Stimulated activated CD4-positive, alpha-beta T cell treated with anti-CD3 and anti-CD28 coated beads, Interleukin-1b, Interleukin-23, amount 100 ng/mL, for 1 hour (primary cell): ENCODE data around the gene BYSL.
A peak's percentile ranks its signal among the peaks of the same experiment; 100 is the strongest.

Experiments
- DNase-seq, 2 donors: peaks; one replicate each; pipeline ENCODE4 v3.0.0-alpha.2; 2020; ENCODE audit warnings: low read depth in 2 of 2

The BYSL gene

DNA sequence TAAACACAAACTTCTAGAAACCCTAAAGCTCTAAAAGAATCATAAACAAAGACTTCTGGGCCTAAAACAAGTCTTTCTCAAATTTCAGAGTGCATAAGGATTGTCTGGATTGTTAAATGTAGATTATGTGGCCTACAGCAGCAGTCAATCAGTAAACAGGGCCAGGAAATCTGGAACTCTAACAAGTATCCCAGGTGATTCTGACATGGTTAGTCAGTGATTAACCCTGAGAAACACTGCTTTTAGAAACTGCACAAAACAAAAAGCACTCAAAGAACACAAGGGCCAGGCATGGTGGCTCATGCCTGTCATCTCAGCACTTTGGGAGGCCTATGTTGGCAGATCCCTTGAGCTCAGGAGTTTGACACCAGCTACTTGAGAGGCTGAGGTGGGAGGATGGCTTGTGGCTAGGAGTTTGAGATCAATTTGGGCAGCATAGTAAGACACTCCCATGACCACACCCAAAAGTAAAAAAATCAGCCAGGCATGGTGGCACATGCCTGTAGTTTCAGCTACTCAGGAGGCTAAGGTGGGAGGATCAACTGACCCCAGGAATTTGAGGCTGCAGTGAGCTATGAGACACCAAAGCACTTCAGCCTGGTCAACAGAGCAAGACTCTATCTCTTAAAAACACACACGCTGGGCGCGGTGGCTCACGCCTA is 6.3 kb upstream of the BYSL start:
- DNase-seq = no peak

- DNase-seq = no peak
Measured at GRCh38 chr6:41917528-41917927, 3.8 kb upstream of the BYSL start.

DNA sequence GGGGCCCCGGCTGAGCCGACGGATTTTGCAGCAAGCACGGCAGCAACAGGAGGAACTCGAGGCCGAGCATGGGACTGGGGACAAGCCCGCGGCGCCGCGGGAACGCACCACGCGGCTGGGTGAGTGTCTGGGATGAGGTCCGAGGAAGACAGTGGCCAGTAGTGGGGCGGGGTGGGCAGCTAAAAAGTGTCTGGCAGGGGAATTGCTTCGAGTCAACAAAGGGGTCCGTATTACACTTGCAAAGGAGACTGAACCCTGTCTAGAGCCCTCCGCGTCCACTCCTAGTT is 356 bp downstream of the BYSL start:
- no peak for DNase-seq

- no peak for DNase-seq
Measured at GRCh38 chr6:41922154-41922553, 855 bp downstream of the BYSL start.

DNA sequence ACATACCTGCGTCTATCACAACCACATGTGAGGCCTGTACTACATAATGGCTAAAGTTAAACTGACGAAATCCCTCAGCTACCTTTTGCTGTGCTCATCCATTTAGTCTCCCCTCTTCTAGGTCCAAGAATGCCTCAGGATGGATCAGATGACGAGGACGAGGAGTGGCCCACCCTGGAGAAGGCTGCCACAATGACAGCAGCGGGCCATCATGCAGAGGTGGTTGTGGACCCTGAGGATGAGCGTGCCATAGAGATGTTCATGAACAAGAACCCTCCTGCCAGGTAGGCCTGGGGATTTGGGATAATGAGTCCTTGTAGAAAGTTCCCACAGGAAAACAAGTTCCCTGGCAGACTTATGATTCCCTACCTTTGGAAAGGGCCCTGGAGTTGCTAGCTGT is 6.0 kb downstream of the BYSL start:
- no peak for DNase-seq

- DNase-seq = no peak
Measured at GRCh38 chr6:41929924-41930323, 8.6 kb downstream of the BYSL start.

DNA sequence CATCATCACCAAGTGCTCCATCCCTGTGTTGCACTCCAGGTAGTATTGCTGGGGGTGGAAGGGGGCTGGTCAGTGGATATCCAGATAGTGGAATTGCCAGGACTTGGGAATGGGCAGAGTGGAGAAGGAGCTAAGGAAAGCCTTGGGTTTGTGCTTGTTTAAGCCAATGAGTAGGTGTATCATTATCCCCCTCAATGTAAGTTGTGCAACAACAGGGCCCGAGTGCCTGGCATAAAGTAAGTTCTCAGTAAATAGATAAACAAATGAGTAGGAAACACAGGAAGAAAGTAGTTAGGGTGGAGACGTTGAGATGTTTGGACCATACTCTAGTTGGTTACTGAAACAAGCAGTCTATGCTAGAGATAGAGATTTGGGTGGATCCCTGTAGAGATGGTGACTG is 10.5 kb downstream of the BYSL start:
- DNase-seq = no peak

DNA sequence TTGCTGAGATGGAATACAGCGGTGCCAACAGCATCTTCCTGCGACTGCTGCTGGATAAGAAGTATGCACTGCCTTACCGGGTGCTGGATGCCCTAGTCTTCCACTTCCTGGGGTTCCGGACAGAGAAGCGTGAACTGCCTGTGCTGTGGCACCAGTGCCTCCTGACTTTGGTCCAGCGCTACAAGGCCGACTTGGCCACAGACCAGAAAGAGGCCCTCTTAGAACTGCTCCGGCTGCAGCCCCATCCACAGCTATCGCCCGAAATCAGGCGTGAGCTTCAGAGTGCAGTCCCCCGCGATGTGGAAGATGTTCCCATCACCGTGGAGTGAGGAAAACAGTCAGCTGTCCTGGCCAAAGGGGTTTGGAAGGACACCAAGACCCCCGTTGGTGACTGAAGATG is 11.1 kb downstream of the BYSL start:
- DNase-seq = no peak

- no peak for DNase-seq
Measured at GRCh38 chr6:41934278-41935192, 13.2 kb downstream of the BYSL start.

GRCh38 chr6:41935193-41935574 is 13.9 kb downstream of the BYSL start:
- no peak for DNase-seq

- DNase-seq = no peak
Measured at GRCh38 chr6:41935685-41936072, 14.4 kb downstream of the BYSL start.

DNA sequence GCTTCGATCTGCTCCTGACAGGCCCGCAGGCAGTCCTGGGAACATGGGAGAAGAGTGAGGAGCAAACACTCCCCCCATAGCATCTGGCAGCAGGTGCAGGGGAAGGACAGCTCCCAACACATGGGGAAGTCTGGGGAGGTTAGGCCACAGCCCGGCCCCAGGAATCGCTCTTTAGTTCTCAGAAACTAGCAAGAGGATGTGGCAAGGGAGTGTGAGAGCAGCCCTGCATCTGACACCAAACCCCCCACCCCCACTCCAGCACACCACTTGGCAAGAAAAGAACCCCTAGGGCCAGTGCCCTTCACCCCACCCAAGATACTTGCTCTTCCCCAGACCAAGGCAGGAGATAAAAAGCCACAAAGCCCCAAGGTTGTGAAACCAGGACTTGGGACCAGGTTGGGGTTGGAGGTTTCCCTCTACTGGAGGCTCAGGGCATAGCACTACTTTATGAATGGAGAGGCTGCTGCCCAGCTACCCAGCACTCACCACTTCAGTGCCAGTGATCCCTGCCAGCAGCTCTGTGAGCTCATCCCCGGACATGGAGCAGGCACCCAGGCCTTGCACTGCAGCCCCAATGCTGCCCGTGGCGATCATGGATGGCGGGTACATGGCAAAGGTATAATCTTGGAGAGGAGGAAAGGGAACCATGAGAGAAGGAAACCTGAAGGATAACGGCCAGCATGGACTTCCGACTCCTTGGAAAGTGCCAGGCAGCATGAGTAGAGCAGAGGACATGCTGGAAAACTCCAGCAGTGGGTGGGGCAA is 15.0 kb downstream of the BYSL start:
- DNase-seq = peak in 1 of 2 donors; percentile 31

DNA sequence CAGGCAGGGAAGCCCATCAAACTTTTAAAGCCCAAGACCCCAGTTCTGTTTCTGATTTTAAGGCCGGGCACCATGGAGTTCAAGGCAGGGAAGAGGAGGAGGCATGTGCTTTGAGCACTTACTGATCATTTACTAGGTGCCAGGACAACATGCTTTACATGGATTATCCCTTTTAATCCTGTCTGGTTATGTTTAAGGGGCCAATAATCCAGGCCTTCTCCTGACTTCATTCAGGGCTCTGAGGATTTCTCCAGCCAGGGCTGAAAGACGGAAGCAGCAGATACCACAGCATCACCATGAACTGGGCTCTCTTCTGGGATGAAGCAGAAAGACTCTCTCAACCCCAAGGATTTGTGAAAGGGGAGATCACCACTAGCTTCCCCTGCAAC is 16.2 kb downstream of the BYSL start:
- DNase-seq = no peak

DNA sequence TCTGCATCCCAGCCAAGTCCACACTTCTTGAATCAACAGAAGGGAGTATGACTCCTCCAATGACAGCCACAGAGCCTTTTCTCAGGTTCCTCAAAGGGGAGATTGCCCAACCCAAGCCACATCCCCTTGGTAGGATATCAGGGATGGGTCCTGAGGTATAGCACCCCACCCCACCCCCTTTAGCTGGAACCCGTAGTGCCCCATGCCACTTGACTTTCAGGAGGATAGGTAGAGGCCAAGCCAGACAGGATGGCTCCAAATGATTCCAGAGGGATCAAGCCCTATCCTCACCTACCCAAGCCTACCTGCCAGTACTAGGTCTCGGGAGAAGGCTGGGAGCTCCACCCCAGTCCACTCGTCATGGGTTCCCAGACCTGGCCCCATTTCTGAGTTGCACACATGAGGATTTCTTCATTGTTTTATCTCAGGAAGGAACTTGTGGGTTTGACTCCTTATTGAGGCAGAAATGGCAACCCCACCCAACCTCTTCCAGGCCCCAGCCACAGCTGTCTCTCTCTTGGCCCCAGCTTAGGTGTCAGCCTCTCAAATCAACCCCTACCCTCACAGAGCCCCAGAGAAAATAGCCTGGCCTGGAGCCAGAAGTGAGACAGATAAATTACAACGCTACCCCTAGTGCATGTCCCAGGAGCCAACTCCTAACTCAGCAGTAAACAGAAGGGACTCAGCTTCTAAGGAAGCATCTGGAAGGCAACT is 16.7 kb downstream of the BYSL start:
- DNase-seq = no peak

DNA sequence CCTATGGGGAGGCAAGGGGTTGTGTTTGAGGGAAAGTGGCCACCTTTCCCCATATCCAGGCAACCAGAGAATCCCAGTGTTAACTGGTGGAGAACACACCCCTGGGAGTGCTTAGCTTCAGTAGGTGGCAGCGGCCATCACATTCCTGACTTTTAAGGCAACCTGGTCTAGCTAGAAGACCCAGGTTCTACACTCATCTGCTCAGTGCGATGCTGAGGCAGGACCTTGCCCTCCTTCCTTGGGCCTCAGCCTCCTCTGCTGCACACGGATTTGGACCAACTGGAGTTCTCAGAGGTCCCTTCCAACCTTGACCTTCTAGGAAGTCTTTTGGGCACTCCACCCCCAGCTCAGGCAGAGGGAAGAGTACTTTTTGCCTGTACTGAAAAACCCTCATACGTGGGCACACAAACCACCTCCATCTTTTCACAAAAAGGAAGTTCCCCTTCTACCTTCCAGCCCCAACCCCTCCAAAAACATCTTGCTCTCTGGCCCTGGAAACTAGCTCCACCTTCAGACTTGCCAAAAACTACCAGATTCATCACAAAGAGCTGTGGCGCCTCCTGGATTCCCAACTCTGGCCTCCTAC is 17.4 kb downstream of the BYSL start:
- DNase-seq = no peak

- DNase-seq = no peak
Measured at GRCh38 chr6:41939176-41939847, 18.0 kb downstream of the BYSL start.

- no peak for DNase-seq
Measured at GRCh38 chr6:41939848-41940758, 18.8 kb downstream of the BYSL start.

DNA sequence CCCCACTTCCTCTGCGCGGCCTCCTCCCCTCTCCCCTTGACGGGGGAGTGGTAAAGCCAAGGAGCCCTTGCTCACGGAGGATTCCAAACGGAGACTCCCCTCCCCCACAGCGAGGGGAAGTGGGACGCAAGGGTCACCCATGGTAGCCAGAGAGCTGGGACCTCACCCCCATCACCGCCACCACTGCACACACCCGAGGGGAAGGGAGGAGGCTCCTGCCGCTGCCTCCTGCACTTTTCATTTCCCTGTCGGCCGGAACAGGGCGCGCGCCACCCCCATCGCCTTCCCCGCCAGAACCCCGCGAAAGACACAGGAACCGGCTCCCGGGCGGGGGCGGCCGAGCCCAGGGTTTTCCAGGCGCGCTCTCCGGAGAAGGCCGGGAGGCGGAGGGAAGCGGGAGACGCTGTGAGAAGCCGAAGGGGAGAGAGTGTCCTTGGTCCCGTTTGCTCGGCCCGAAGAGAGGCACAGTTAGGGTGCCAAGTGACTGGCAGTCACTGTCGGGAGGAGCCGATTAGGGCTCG is 19.5 kb downstream of the BYSL start:
- no peak for DNase-seq

- peak; percentile 52 to 78 for DNase-seq
Measured at GRCh38 chr6:41941280-41942066, 20.2 kb downstream of the BYSL start, which contains the start of gene CCND3. Gene CCND3, minus strand, starts transcription at chr6:41941808. Its CDS starts 159 bp downstream, at chr6:41941649.
